ENCODE data around the gene C17orf75. TPM values are rescaled to one million over a fixed set of nuclear protein-coding genes. Genes with fewer than 3 reads are reported as not detected.
"Not testable (repeated sequence)": the region's sequence is repeated elsewhere in the genome, so short reads cannot be mapped to it uniquely, and the experiment has no call there.

C17orf75 gene
- total RNA-seq, 4 donors from 2014 or later: 3.6 to 14.7 (median 9.1) TPM

- H3K36me3 ChIP-seq: peaks cover 34 to 96% (median 36%) of the 10 kb centered on the region in 3 donors
- peak overlapping the region in 3 of 4 donors; percentile 20 to 73 (median 69) for H3K27ac ChIP-seq
- no peak for DNase-seq
- no peaks in the 10 kb centered on the region for H3K9me3 ChIP-seq
- H3K27me3 ChIP-seq: no peaks in the 10 kb centered on the region
- TF ChIP-seq POLR2A (IDR thresholded peaks at IDR 0.05) (no peak), CTCF (IDR thresholded peaks at IDR 0.05) (no peak)
- no peak overlapping the region for H3K4me3 ChIP-seq
- intact Hi-C loops (cut with DNase I): no loop called here
- H3K4me1 ChIP-seq: peaks cover 44 to 80% (median 53%) of the 10 kb centered on the region in 3 donors
- 56 to 65% methylated on average over 4 to 8 of the region's 8 CpGs for WGBS, 2 donors
These were observed 15.6 kb upstream of the C17orf75 start for GRCh38 chr17:32357615-32358014.

GRCh38 chr17:32356750-32357149 lies 14.8 kb upstream of the C17orf75 start:
- TF ChIP-seq CTCF (IDR thresholded peaks at IDR 0.05): no peak
- no peaks in the 10 kb centered on the region for H3K27me3 ChIP-seq
- intact Hi-C loops (cut with DNase I): no loop called here
- peak overlapping the region in 2 of 4 donors; percentile 69 to 73 for H3K27ac ChIP-seq
- 75 to 78% methylated on average over 5 of the region's 5 CpGs for WGBS, 2 donors
- H3K36me3 ChIP-seq: peaks cover 29 to 96% (median 34%) of the 10 kb centered on the region in 3 donors
- no peak overlapping the region for H3K4me3 ChIP-seq
- peaks cover 44 to 85% (median 62%) of the 10 kb centered on the region in 3 donors for H3K4me1 ChIP-seq
- no peak for DNase-seq
- H3K9me3 ChIP-seq: no peaks in the 10 kb centered on the region

- H3K4me3 ChIP-seq: peak overlapping the region in 2 of 4 donors; percentile 8 to 19
These were observed 14.4 kb upstream of the C17orf75 start for GRCh38 chr17:32356378-32356743.

GRCh38 chr17:32355649-32356377 lies 13.8 kb upstream of the C17orf75 start:
- peaks cover 24 to 87% (median 31%) of the 10 kb centered on the region in 3 donors for H3K36me3 ChIP-seq
- no peaks in the 10 kb centered on the region for H3K27me3 ChIP-seq
- no peaks in the 10 kb centered on the region for H3K9me3 ChIP-seq
- intact Hi-C loops (cut with DNase I): no loop called here
- DNase-seq: no peak
- H3K4me3 ChIP-seq: peak overlapping the region in 2 of 4 donors; percentile 8 to 19
- H3K27ac ChIP-seq: peak overlapping the region in 3 of 4 donors; percentile 8 to 73 (median 69)
- no peak for TF ChIP-seq POLR2A (IDR thresholded peaks at IDR 0.05)
- no peak for TF ChIP-seq CTCF (IDR thresholded peaks at IDR 0.05)
- WGBS, 2 donors: 51 to 57% methylated on average over 6 of the region's 6 CpGs
- H3K4me1 ChIP-seq: peaks cover 44 to 88% (median 64%) of the 10 kb centered on the region in 3 donors

More at GRCh38 chr17:32356378-32356743, 14.4 kb upstream of the C17orf75 start:
- H3K4me1 ChIP-seq: peaks cover 44 to 88% (median 64%) of the 10 kb centered on the region in 3 donors
- WGBS, 2 donors: 76 to 84% methylated on average over 3 of the region's 3 CpGs
- no peaks in the 10 kb centered on the region for H3K27me3 ChIP-seq
- H3K9me3 ChIP-seq: no peaks in the 10 kb centered on the region
- peak overlapping the region in 2 of 4 donors; percentile 69 to 73 for H3K27ac ChIP-seq
- H3K36me3 ChIP-seq: peaks cover 29 to 92% (median 34%) of the 10 kb centered on the region in 3 donors
- DNase-seq: no peak
- TF ChIP-seq POLR2A (IDR thresholded peaks at IDR 0.05) (no peak), CTCF (IDR thresholded peaks at IDR 0.05) (no peak)
- intact Hi-C loops (cut with DNase I): no loop called here

- H3K4me1 ChIP-seq: peaks cover 40 to 78% (median 59%) of the 10 kb centered on the region in 3 donors
- H3K36me3 ChIP-seq: peaks cover 6 to 56% (median 10%) of the 10 kb centered on the region in 3 donors
- DNase-seq; intact Hi-C loops (cut with DNase I); H3K9me3 ChIP-seq; H3K27me3 ChIP-seq: not testable (repeated sequence)
- H3K4me3 ChIP-seq: peak overlapping the region in 3 of 4 donors; percentile 80 to 86 (median 84)
- peak overlapping the region in 2 of 4 donors; percentile 21 to 99 for H3K27ac ChIP-seq
- 68 to 80% methylated on average over 4 to 7 of the region's 9 CpGs for WGBS, 2 donors
These were observed 10.8 kb upstream of the C17orf75 start for GRCh38 chr17:32352734-32353133.
